ENCODE results near the gene PXT1. TPM values are rescaled to one million over a fixed set of nuclear protein-coding genes. Genes with fewer than 3 reads are reported as not detected.

The PXT1 gene
- total RNA-seq, 1 donor from 2014 or later, result not detected

DNA sequence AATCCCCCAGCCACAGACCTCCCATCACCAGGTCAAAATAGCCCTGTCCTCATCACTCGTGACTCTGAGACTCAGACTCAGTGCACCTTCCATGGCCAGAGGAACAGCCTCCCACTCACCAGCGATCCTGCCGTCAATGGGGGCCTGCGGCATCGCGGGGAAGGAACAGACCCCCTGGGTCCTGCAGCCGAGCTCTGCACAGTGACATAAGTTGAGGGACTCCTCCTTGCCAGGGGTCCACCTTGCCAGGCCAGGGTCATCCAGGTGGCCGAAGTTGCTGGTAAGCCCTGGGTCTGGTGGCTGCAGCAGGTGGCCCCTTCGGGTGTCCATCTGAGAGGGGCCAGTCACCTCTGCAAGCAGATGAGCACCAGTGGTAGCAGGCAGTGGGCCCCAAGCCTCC, 71.4 kb downstream of the PXT1 start:
- no peaks in the 10 kb centered on the region for H3K27me3 ChIP-seq
- no peak overlapping the region for H2AFZ ChIP-seq (replicated peaks)
- Mint-ChIP-seq H3K27ac (no peak overlapping the region), H3K4me3 (no peak overlapping the region), H3K4me1 (peaks cover 3% of the 10 kb centered on the region), H3K27me3 (ENCODE audit: insufficient read depth, low read depth) (peaks cover 13% of the 10 kb centered on the region), H3K36me3 (no peaks in the 10 kb centered on the region), H3K9me3 (no peaks in the 10 kb centered on the region)
- no peak overlapping the region for H3K27ac ChIP-seq
- H3K9ac ChIP-seq, result no peak overlapping the region
- no peaks in the 10 kb centered on the region for H3K4me1 ChIP-seq
- no peak overlapping the region for H3K4me2 ChIP-seq
- H4K20me1 ChIP-seq (ENCODE audit: low read depth), result no peaks in the 10 kb centered on the region
- H3K79me2 ChIP-seq (ENCODE audit: low read depth), result no peaks in the 10 kb centered on the region
- H3F3A ChIP-seq (ENCODE audit: low read depth), result no peaks in the 10 kb centered on the region
- no peaks in the 10 kb centered on the region for H3K36me3 ChIP-seq
- no peak overlapping the region for H3K4me3 ChIP-seq
- TF ChIP-seq CTCF (IDR thresholded peaks at IDR 0.05) (no peak), EZH2 (IDR thresholded peaks at IDR 0.05) (no peak)
- DNase-seq (ENCODE audit: low spot score), result no peak
- H3K9me3 ChIP-seq (ENCODE audit: low read depth), result no peaks in the 10 kb centered on the region

DNA sequence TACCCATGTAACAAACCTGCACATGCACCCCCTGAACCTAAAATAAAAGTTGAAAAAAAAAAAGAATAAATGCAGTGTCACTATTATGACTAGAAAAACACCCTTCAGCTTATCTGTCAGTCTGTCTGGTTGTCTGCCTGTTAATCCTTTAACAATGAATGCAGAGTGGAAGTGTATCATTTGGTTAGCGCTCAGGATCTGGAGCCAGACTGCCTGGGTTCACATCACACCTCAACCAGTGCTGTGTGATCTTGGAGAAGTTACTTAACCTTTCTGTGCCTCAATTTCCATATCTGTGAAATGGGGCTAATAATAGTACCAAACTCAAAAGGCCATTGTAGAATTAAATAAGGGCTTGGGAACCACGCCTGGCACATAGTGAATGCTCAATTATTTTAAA, 72.0 kb downstream of the PXT1 start:
- Mint-ChIP-seq H3K4me3 (no peak overlapping the region), H3K9me3 (no peaks in the 10 kb centered on the region), H3K4me1 (peaks cover 3% of the 10 kb centered on the region), H3K36me3 (no peaks in the 10 kb centered on the region), H3K27ac (no peak overlapping the region), H3K27me3 (ENCODE audit: insufficient read depth, low read depth) (peaks cover 9% of the 10 kb centered on the region)
- Histone ChIP-seq H3K9me3 (ENCODE audit: low read depth) (no peaks in the 10 kb centered on the region), H3K79me2 (ENCODE audit: low read depth) (no peaks in the 10 kb centered on the region), H3K4me1 (no peaks in the 10 kb centered on the region), H3K4me3 (no peak overlapping the region), H3K36me3 (no peaks in the 10 kb centered on the region), H3F3A (ENCODE audit: low read depth) (no peaks in the 10 kb centered on the region), H3K9ac (no peak overlapping the region), H3K27me3 (no peaks in the 10 kb centered on the region), H4K20me1 (ENCODE audit: low read depth) (no peaks in the 10 kb centered on the region), H3K4me2 (no peak overlapping the region), H3K27ac (no peak overlapping the region), H2AFZ (replicated peaks) (no peak overlapping the region)
- TF ChIP-seq EZH2phosphoT487 (IDR thresholded peaks at IDR 0.05), result no peak
- no peak for TF ChIP-seq EZH2 (IDR thresholded peaks at IDR 0.05)
- no peak for TF ChIP-seq CTCF (IDR thresholded peaks at IDR 0.05)
- DNase-seq (ENCODE audit: low spot score), result no peak

- Histone ChIP-seq H2AFZ (replicated peaks) (no peak overlapping the region), H3F3A (ENCODE audit: low read depth) (no peaks in the 10 kb centered on the region), H3K4me2 (no peak overlapping the region), H3K27ac (no peak overlapping the region), H3K9me3 (ENCODE audit: low read depth) (no peaks in the 10 kb centered on the region), H3K4me3 (no peak overlapping the region), H3K4me1 (no peaks in the 10 kb centered on the region), H3K27me3 (no peaks in the 10 kb centered on the region), H3K36me3 (no peaks in the 10 kb centered on the region), H3K79me2 (ENCODE audit: low read depth) (no peaks in the 10 kb centered on the region), H3K9ac (no peak overlapping the region), H4K20me1 (ENCODE audit: low read depth) (no peaks in the 10 kb centered on the region)
- TF ChIP-seq CTCF (IDR thresholded peaks at IDR 0.05), result no peak
- no peak for TF ChIP-seq EZH2 (IDR thresholded peaks at IDR 0.05)
- TF ChIP-seq EZH2phosphoT487 (IDR thresholded peaks at IDR 0.05), result no peak
- Mint-ChIP-seq H3K4me3 (no peak overlapping the region), H3K4me1 (peaks cover 3% of the 10 kb centered on the region), H3K27me3 (ENCODE audit: insufficient read depth, low read depth) (peaks cover 6% of the 10 kb centered on the region), H3K27ac (no peak overlapping the region), H3K36me3 (no peaks in the 10 kb centered on the region), H3K9me3 (no peaks in the 10 kb centered on the region)
- DNase-seq (ENCODE audit: low spot score), result no peak
Measured at GRCh38 chr6:36368921-36369865, 73.5 kb downstream of the PXT1 start.

Measured in neural progenitor cell (in vitro differentiated cells).